HEK293 (cell line): ENCODE results near the gene PIGO.

Source experiments
- GLIS1 ChIP-seq: fragments of 450-650 bp; formaldehyde crosslinking; IDR thresholded peaks from 2 replicates; pipeline ENCODE4 v1.5.1; 2016; ENCODE audit warnings: missing biosample characterization, missing genetic modification characterization
- HOXC10 ChIP-seq: sonication (generic); formaldehyde crosslinking; IDR thresholded peaks from 2 replicates; pipeline ENCODE4 v1.8.1; 2023; ENCODE audit warnings: mild to moderate bottlenecking, missing genetic modification reagents
- KLF1 ChIP-seq: fragments of 450-650 bp; formaldehyde crosslinking; IDR thresholded peaks from 2 replicates; pipeline ENCODE4 v1.5.1; 2016; ENCODE audit warnings: missing biosample characterization, missing genetic modification characterization
- KLF16 ChIP-seq: fragments of 450-650 bp; formaldehyde crosslinking; IDR thresholded peaks from 2 replicates; pipeline ENCODE4 v1.5.1; 2017; ENCODE audit warnings: missing biosample characterization, missing genetic modification characterization
- MEIS1 ChIP-seq: sonication (generic); formaldehyde crosslinking; IDR thresholded peaks from 2 replicates; pipeline ENCODE4 v1.8.1; 2022; ENCODE audit warnings: missing genetic modification reagents, mild to moderate bottlenecking, borderline replicate concordance
- OSR2 ChIP-seq: fragments of 450-650 bp; formaldehyde crosslinking; IDR thresholded peaks from 2 replicates; pipeline ENCODE4 v1.5.1; 2016; ENCODE audit warnings: missing biosample characterization, missing genetic modification characterization
- OVOL3 ChIP-seq: fragments of 450-650 bp; formaldehyde crosslinking; IDR thresholded peaks from 2 replicates; pipeline ENCODE4 v1.5.1; 2016; ENCODE audit warnings: missing biosample characterization, missing genetic modification characterization
- TSHZ1 ChIP-seq: fragments of 450-650 bp; formaldehyde crosslinking; IDR thresholded peaks from 2 replicates; pipeline ENCODE4 v1.5.1; 2016; ENCODE audit warnings: missing biosample characterization, missing genetic modification characterization, borderline replicate concordance
- YY2 ChIP-seq: fragments of 450-650 bp; formaldehyde crosslinking; IDR thresholded peaks from 2 replicates; pipeline ENCODE4 v1.5.1; 2016; ENCODE audit warnings: missing biosample characterization, missing genetic modification characterization
- ZBTB26 ChIP-seq: fragments of 450-650 bp; formaldehyde crosslinking; optimal IDR thresholded peaks from 2 replicates; pipeline ENCODE3; 2016; ENCODE audit warnings: missing biosample characterization, mild to moderate bottlenecking, missing genetic modification characterization
- ZBTB48 ChIP-seq: fragments of 450-650 bp; formaldehyde crosslinking; IDR thresholded peaks from 2 replicates; pipeline ENCODE4 v1.5.1; 2016; ENCODE audit warnings: missing biosample characterization, missing genetic modification characterization
- ZNF114 ChIP-seq: fragments of 450-650 bp; formaldehyde crosslinking; IDR thresholded peaks from 2 replicates; pipeline ENCODE4 v1.5.0; 2017; ENCODE audit warnings: missing biosample characterization, missing genetic modification characterization
- ZNF146 ChIP-seq: fragments of 450-650 bp; formaldehyde crosslinking; IDR thresholded peaks from 2 replicates; pipeline ENCODE4 v1.5.1; 2016; ENCODE audit warnings: missing biosample characterization, missing genetic modification characterization
- ZNF169 ChIP-seq: fragments of 450-650 bp; formaldehyde crosslinking; IDR thresholded peaks from 2 replicates; pipeline ENCODE4 v1.5.1; 2016; ENCODE audit warnings: missing biosample characterization, missing genetic modification characterization
- ZNF19 ChIP-seq: fragments of 450-650 bp; formaldehyde crosslinking; IDR thresholded peaks from 2 replicates; pipeline ENCODE4; 2016; ENCODE audit warnings: missing biosample characterization, missing genetic modification characterization, low read depth
- ZNF214 ChIP-seq: fragments of 450-650 bp; formaldehyde crosslinking; IDR thresholded peaks from 2 replicates; pipeline ENCODE4 v1.5.1; 2017; ENCODE audit warnings: missing biosample characterization, mild to moderate bottlenecking, missing genetic modification characterization, borderline replicate concordance
- ZNF221 ChIP-seq: fragments of 450-650 bp; formaldehyde crosslinking; IDR thresholded peaks from 2 replicates; pipeline ENCODE4 v1.5.1; 2017; ENCODE audit warnings: missing biosample characterization, missing genetic modification characterization, borderline replicate concordance
- ZNF362 ChIP-seq: fragments of 450-650 bp; formaldehyde crosslinking; IDR thresholded peaks from 2 replicates; pipeline ENCODE4 v1.5.1; 2016; ENCODE audit warnings: missing biosample characterization, missing genetic modification characterization
- ZNF426 ChIP-seq: fragments of 450-650 bp; formaldehyde crosslinking; IDR thresholded peaks from 2 replicates; pipeline ENCODE4 v1.5.1; 2017; ENCODE audit warnings: missing biosample characterization, missing genetic modification characterization, mild to moderate bottlenecking, inconsistent platforms, moderate library complexity
- ZNF473 ChIP-seq: fragments of 450-650 bp; formaldehyde crosslinking; IDR thresholded peaks from 2 replicates; pipeline ENCODE4 v1.5.1; 2017; ENCODE audit warnings: missing biosample characterization, missing genetic modification characterization
- ZNF488 ChIP-seq: fragments of 450-650 bp; formaldehyde crosslinking; IDR thresholded peaks from 2 replicates; pipeline ENCODE4 v1.5.1; 2016; ENCODE audit warnings: missing biosample characterization, missing genetic modification characterization
- ZNF501 ChIP-seq: fragments of 450-650 bp; formaldehyde crosslinking; IDR thresholded peaks from 2 replicates; pipeline ENCODE4 v1.5.1; 2016; ENCODE audit warnings: missing biosample characterization, missing genetic modification characterization
- ZNF510 ChIP-seq: fragments of 450-650 bp; formaldehyde crosslinking; IDR thresholded peaks from 2 replicates; pipeline ENCODE4 v1.5.1; 2018; ENCODE audit warnings: mild to moderate bottlenecking, missing genetic modification characterization, missing biosample characterization; ENCODE audit not compliant: insufficient replicate concordance
- ZNF544 ChIP-seq: fragments of 450-650 bp; formaldehyde crosslinking; IDR thresholded peaks from 2 replicates; pipeline ENCODE4 v1.5.0; 2017; ENCODE audit warnings: missing biosample characterization, missing genetic modification characterization
- ZNF561 ChIP-seq: fragments of 450-650 bp; IDR thresholded peaks from 2 replicates; pipeline ENCODE4 v1.5.1; 2018; ENCODE audit warnings: missing biosample characterization, missing genetic modification characterization, borderline replicate concordance
- ZNF596 ChIP-seq: fragments of 450-650 bp; IDR thresholded peaks from 2 replicates; pipeline ENCODE4 v1.5.0; 2018; ENCODE audit warnings: missing biosample characterization, mild to moderate bottlenecking, missing genetic modification characterization, moderate library complexity
- ZNF621 ChIP-seq: fragments of 450-650 bp; formaldehyde crosslinking; IDR thresholded peaks from 2 replicates; pipeline ENCODE4 v1.5.1; 2017; ENCODE audit warnings: missing biosample characterization, missing genetic modification characterization
- ZNF670 ChIP-seq: fragments of 450-650 bp; formaldehyde crosslinking; IDR thresholded peaks from 2 replicates; pipeline ENCODE4 v1.5.1; 2016; ENCODE audit warnings: missing biosample characterization, missing genetic modification characterization, low read depth
- ZNF704 ChIP-seq: fragments of 450-650 bp; formaldehyde crosslinking; IDR thresholded peaks from 2 replicates; pipeline ENCODE4 v1.5.1; 2016; ENCODE audit warnings: missing biosample characterization, missing genetic modification characterization
- ZNF707 ChIP-seq: fragments of 450-650 bp; formaldehyde crosslinking; IDR thresholded peaks from 2 replicates; pipeline ENCODE4 v1.5.1; 2016; ENCODE audit warnings: missing biosample characterization, missing genetic modification characterization
- ZNF768 ChIP-seq: fragments of 450-650 bp; formaldehyde crosslinking; IDR thresholded peaks from 2 replicates; pipeline ENCODE4 v1.5.1; 2018; ENCODE audit warnings: missing biosample characterization, mild to moderate bottlenecking, missing genetic modification characterization
- ZNF776 ChIP-seq: fragments of 450-650 bp; formaldehyde crosslinking; IDR thresholded peaks from 2 replicates; pipeline ENCODE4 v1.5.0; 2017; ENCODE audit warnings: missing biosample characterization, missing genetic modification characterization, borderline replicate concordance
- ZNF792 ChIP-seq: fragments of 450-650 bp; formaldehyde crosslinking; IDR thresholded peaks from 2 replicates; pipeline ENCODE4 v1.5.1; 2016; ENCODE audit warnings: missing biosample characterization, missing genetic modification characterization
- ZSCAN16 ChIP-seq: fragments of 450-650 bp; formaldehyde crosslinking; IDR thresholded peaks from 2 replicates; pipeline ENCODE4 v1.5.1; 2016; ENCODE audit warnings: missing biosample characterization, missing genetic modification characterization

PIGO gene

GRCh38 chr9:35096035-35096849 lies at the start of gene PIGO (continued):
- TF ChIP-seq ZBTB26 (peak; percentile 52), ZNF510 (no peak), ZBTB48 (tag by site-specific recombination) (peak; percentile 82; the same call in 1 of the 2 replicates), ZNF704 (no peak), ZNF488 (tag by site-specific recombination) (no peak), ZNF707 (tag by site-specific recombination) (no peak), ZNF114 (tag by site-specific recombination) (no peak), ZNF221 (tag by site-specific recombination) (no peak), ZNF19 (tag by site-specific recombination) (no peak), HOXC10 (no peak), ZNF146 (tag by site-specific recombination) (no peak), ZSCAN16 (tag by site-specific recombination) (peak; percentile 53; the same call in 1 of the 2 replicates), ZNF169 (tag by site-specific recombination) (no peak), ZNF426 (tag by site-specific recombination) (no peak), YY2 (tag by site-specific recombination) (peak; percentile 65; the same call in 1 of the 2 replicates), TSHZ1 (tag by site-specific recombination) (no peak), OVOL3 (tag by site-specific recombination) (no peak), MEIS1 (no peak), ZNF776 (tag by site-specific recombination) (no peak), ZNF473 (tag by site-specific recombination) (no peak), ZNF621 (tag by site-specific recombination) (no peak), ZNF501 (tag by site-specific recombination) (peak; percentile 84), KLF1 (peak; percentile 31; the same call in 1 of the 2 replicates), ZNF596 (no peak), ZNF670 (tag by site-specific recombination) (no peak), OSR2 (tag by site-specific recombination) (no peak), ZNF768 (peak; percentile 20; the same call in 1 of the 2 replicates), ZNF362 (tag by site-specific recombination) (no peak), KLF16 (tag by site-specific recombination) (peak; percentile 82; the same call in 1 of the 2 replicates), ZNF214 (tag by site-specific recombination) (no peak), ZNF792 (no peak), ZNF544 (tag by site-specific recombination) (no peak), ZNF561 (tag by site-specific recombination) (peak; percentile 82), GLIS1 (tag by site-specific recombination) (peak; percentile 51)
